SK-N-SH treated with all-trans-retinoic acid at 6 μM for 48 hours (cell line): ENCODE measurements around the gene PRSS27.

Source experiments
- ARNTL ChIP-seq: fragments of 450-650 bp; formaldehyde crosslinking; IDR thresholded peaks from 2 replicates; pipeline ENCODE4 v1.5.0; 2020; ENCODE audit warnings: low read depth, mild to moderate bottlenecking, moderate library complexity, borderline replicate concordance
- PATZ1 ChIP-seq: fragments of 250-450 bp; sonication (Bioruptor Pico); IDR thresholded peaks from 2 replicates; pipeline ENCODE4 v1.8.0; 2020; ENCODE audit warnings: mild to moderate bottlenecking, moderate library complexity, borderline replicate concordance
- TCF4 ChIP-seq: fragments of 250-450 bp; sonication (Bioruptor Pico); IDR thresholded peaks from 2 replicates; pipeline ENCODE4 v1.8.0; 2021; ENCODE audit warnings: mild to moderate bottlenecking, moderate library complexity, borderline replicate concordance
- ZFP3 ChIP-seq: fragments of 250-450 bp; sonication (Bioruptor Pico); IDR thresholded peaks from 2 replicates; pipeline ENCODE4 v1.5.0; 2020; ENCODE audit warnings: mild to moderate bottlenecking, moderate library complexity

GRCh38 chr16:2745961-2746360 lies 25.9 kb upstream of the PRSS27 start:
- no peak for TF ChIP-seq TCF4 (CRISPR knock-in tag)
- TF ChIP-seq ZFP3: no peak
- TF ChIP-seq PATZ1 (CRISPR knock-in tag): no peak
- no peak for TF ChIP-seq ARNTL
